Endothelial cell of umbilical vein (primary cell): ENCODE results near the gene NT5C1A. TPM values are rescaled to one million over a fixed set of nuclear protein-coding genes. Genes with fewer than 3 reads are reported as not detected.

Experiments used
- BruUV-seq: library from RNA; stranded (reverse); fragments of 400-500 nt; replicated peaks from 2 replicates; lab custom pipeline; 2021; lab: Mats Ljungman, UMichigan
- CTCF ChIA-PET: fragments of 300-600, 350-600 bp; sonication (Branson Sonifier 250); formaldehyde crosslinking; loops from one replicate; lab custom pipeline; 2021; ENCODE audit warnings: antibody characterized with exemption, inconsistent platforms; lab: Charles Lee
- POLR2A ChIA-PET: fragments of 300-600, 350-600 bp; sonication (Branson Sonifier 250); formaldehyde crosslinking; loops from one replicate; lab custom pipeline; 2021; ENCODE audit warnings: antibody characterized with exemption, inconsistent platforms; lab: Charles Lee
- DNase-seq: peaks from one replicate; pipeline ENCODE4 v3.0.0-alpha.2; 2011; ENCODE audit warnings: low read depth, low spot score
- FAIRE-seq: peaks from 2 replicates; lab custom pipeline; 2011; peaks lifted over from hg19 to GRCh38; lab: Jason Lieb, UNC
- H2AFZ ChIP-seq: 2 replicates; pipeline ENCODE4 v1.6.0; 2012; ENCODE audit warnings: low read depth, low read length, control low read depth, inconsistent platforms
- H3K27ac ChIP-seq: 2 replicates; pipeline ENCODE4 v1.5.1; 2011; ENCODE audit warnings: low read depth, mild to moderate bottlenecking, control low read depth, low read length, moderate library complexity; ENCODE audit not compliant: insufficient read depth
- H3K27me3 ChIP-seq, 2 experiments: 2 replicates each; pipeline versions ENCODE4 v1.6.0 to v1.6.1; 2011; ENCODE audit warnings: low read length in 2 of 2, mixed read lengths in 1 of 2; ENCODE audit not compliant: control insufficient read depth in 2 of 2, insufficient read depth in 2 of 2
- H3K36me3 ChIP-seq, 2 experiments: 2 replicates in 1 of 2; 3 replicates in 1 of 2; pipeline ENCODE4 v1.5.1; 2011; ENCODE audit warnings: low read length in 2 of 2, mild to moderate bottlenecking in 1 of 2, moderate library complexity in 1 of 2; ENCODE audit not compliant: control insufficient read depth in 2 of 2, insufficient read depth in 2 of 2; ENCODE audit errors: extremely low read depth in 1 of 2
- H3K4me1 ChIP-seq: 3 replicates; pipeline ENCODE4 v1.5.1; 2011; ENCODE audit warnings: mild to moderate bottlenecking, low read length; ENCODE audit not compliant: control insufficient read depth, insufficient read depth; ENCODE audit errors: extremely low read depth
- H3K4me2 ChIP-seq: 2 replicates; pipeline ENCODE4 v1.6.1; 2011; ENCODE audit warnings: low read length, control low read depth, mixed read lengths; ENCODE audit not compliant: insufficient read depth
- H3K4me3 ChIP-seq, 3 experiments: fragments of 200-600 bp in 1 of 3; sonication (generic), shearing (Covaris generic) in 1 of 3; replicated peaks in 1 of 3; 2 replicates each; pipeline ENCODE4 v1.5.1; 2011 to 2016; ENCODE audit warnings: control low read depth in 3 of 3, low read length in 3 of 3, mild to moderate bottlenecking in 2 of 3, inconsistent platforms in 1 of 3, low read depth in 1 of 3, moderate library complexity in 1 of 3; ENCODE audit not compliant: insufficient read depth in 1 of 3
- H3K79me2 ChIP-seq: 2 replicates; pipeline ENCODE4 v1.6.0; 2012; ENCODE audit warnings: low read length, inconsistent platforms; ENCODE audit not compliant: control insufficient read depth, insufficient read depth
- H3K9ac ChIP-seq: replicated peaks from 2 replicates; pipeline ENCODE3; 2011; ENCODE audit warnings: low read length, control low read depth; ENCODE audit not compliant: insufficient read depth; ENCODE audit errors: extremely low read depth
- H3K9me1 ChIP-seq: replicated peaks from 3 replicates; pipeline ENCODE4 v1.6.0; 2011; ENCODE audit warnings: mild to moderate bottlenecking, low read length; ENCODE audit not compliant: control insufficient read depth, insufficient read depth; ENCODE audit errors: extremely low read depth
- H3K9me3 ChIP-seq: replicated peaks from 2 replicates; pipeline ENCODE4 v1.5.1; 2012; ENCODE audit warnings: low read length, inconsistent platforms; ENCODE audit not compliant: control insufficient read depth, insufficient read depth
- H4K20me1 ChIP-seq: replicated peaks from 2 replicates; pipeline ENCODE3; 2011; ENCODE audit warnings: mild to moderate bottlenecking, low read length; ENCODE audit not compliant: control insufficient read depth, insufficient read depth; ENCODE audit errors: extremely low read depth
- CTCF ChIP-seq, 2 donors: IDR thresholded peaks; 1 replicate in 1 of 2; 2 replicates in 1 of 2; pipeline ENCODE4 v1.5.1; 2011; ENCODE audit warnings: low read length in 2 of 2, mild to moderate bottlenecking in 2 of 2, moderate library complexity in 2 of 2, control low read depth in 1 of 2, inconsistent platforms in 1 of 2, low read depth in 1 of 2; ENCODE audit not compliant: insufficient read depth in 1 of 2; ENCODE audit errors: extremely low read depth in 1 of 2
- EZH2 ChIP-seq: IDR thresholded peaks from 2 replicates; pipeline ENCODE4 v1.6.1; 2012; ENCODE audit warnings: borderline replicate concordance, low read depth, mild to moderate bottlenecking, moderate library complexity, low read length, inconsistent platforms; ENCODE audit not compliant: severe bottlenecking
- FOS ChIP-seq: IDR thresholded peaks from 2 replicates; pipeline ENCODE4 v1.6.1; 2011; ENCODE audit warnings: mild to moderate bottlenecking, low read length, moderate library complexity, borderline replicate concordance; ENCODE audit not compliant: insufficient read depth
- GATA2 ChIP-seq: IDR thresholded peaks from 2 replicates; pipeline ENCODE4 v1.7.0; 2011; ENCODE audit warnings: low read depth, mild to moderate bottlenecking, moderate library complexity, mixed read lengths, low read length; ENCODE audit not compliant: insufficient read length, insufficient read depth
- JUN ChIP-seq: IDR thresholded peaks from 2 replicates; pipeline ENCODE4 v1.6.1; 2011; ENCODE audit warnings: borderline replicate concordance, low read depth; ENCODE audit not compliant: insufficient read length, insufficient read depth
- MAX ChIP-seq: IDR thresholded peaks from 2 replicates; pipeline ENCODE4 v1.6.1; 2011; ENCODE audit not compliant: insufficient read depth, insufficient read length
- MYC ChIP-seq: IDR thresholded peaks from one replicate; pipeline ENCODE4 v1.6.1; 2011; ENCODE audit warnings: mild to moderate bottlenecking, low read depth, low read length
- POLR2A ChIP-seq: IDR thresholded peaks from 2 replicates; pipeline ENCODE4 v1.6.1; 2012; ENCODE audit warnings: low read depth, mild to moderate bottlenecking, control low read depth, low read length
- POLR2AphosphoS5 ChIP-seq: IDR thresholded peaks from 2 replicates; pipeline ENCODE4 v1.6.1; 2012; ENCODE audit warnings: low read depth, mild to moderate bottlenecking, control low read depth, low read length, moderate library complexity; ENCODE audit not compliant: insufficient read depth
- dilution Hi-C: fragments of 300-500 bp; cut with MboI; formaldehyde crosslinking; loops from one replicate; pipeline ENCODE4 v1.15.0; 2019; ENCODE audit warnings: low sequenced_read_pairs; ENCODE audit not compliant: extremely low pct_ligation_motif_present
- intact Hi-C: fragments of 100-400 bp; cut with micrococcal nuclease; formaldehyde crosslinking; loops from one replicate; pipeline ENCODE4 v1.10.0; 2022
- polyA plus RNA-seq, 4 experiments: library from polyadenylated mRNA; depleted of rRNA in 3 of 4; stranded (reverse) in 3 of 4; unstranded in 1 of 4; fragments of >200 nt; gene quantifications; 2 replicates each; pipeline versions ENCODE4 v1.2.1 to v1.2.3, GENCODE V29; 2011 to 2012; ENCODE audit warnings: missing spikeins in 1 of 4
- total RNA-seq: library from RNA; stranded (reverse); gene quantifications from 2 replicates; pipeline ENCODE4 v1.2.3, GENCODE V29; 2021

NT5C1A gene
- total and polyA plus RNA-seq, 2 donors (not counting 3 experiments of a cell fraction or from before 2014, with no cell fraction given), result not detected

DNA sequence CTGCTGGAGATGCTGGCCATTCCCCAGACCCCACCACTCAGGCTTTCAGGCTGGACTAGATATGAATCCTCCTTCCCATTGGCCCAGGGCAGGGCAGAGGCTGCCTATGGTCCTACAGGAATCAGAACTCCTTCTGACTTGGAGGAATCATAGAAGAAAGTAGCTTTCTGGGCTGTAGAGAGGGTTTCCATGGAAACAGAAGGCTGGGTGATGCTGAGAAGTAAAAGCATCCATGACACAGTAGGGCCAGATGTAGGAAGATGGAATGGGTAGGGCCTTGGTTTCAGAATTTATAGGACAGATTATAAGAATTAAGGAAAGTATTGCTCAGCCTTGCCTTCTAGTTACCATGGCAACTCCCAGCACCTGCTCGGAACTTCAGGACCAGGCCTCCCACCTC is 9.0 kb downstream of the NT5C1A start:
- Histone ChIP-seq H3K79me2 (no peaks in the 10 kb centered on the region), H3K4me2 (no peak overlapping the region), H2AFZ (no peak overlapping the region), H3K36me3 (no peaks in the 10 kb centered on the region), H3K4me1 (no peaks in the 10 kb centered on the region), H4K20me1 (no peaks in the 10 kb centered on the region), H3K9ac (no peak overlapping the region), H3K9me1 (no peaks in the 10 kb centered on the region), H3K4me3 (no peak overlapping the region), H3K9me3 (no peaks in the 10 kb centered on the region), H3K27ac (no peak overlapping the region), H3K27me3 (peaks cover 7 to 18% of the 10 kb centered on the region in 2 experiments)
- FAIRE-seq (no peak), DNase-seq (no peak)
- POLR2A ChIA-PET, result no interaction called here
- CTCF ChIA-PET, result interaction anchor here (3.0 to 6.3 kb wide), 2 partner anchors 8 to 57 kb away, joined by 12 to 113 read pairs; partner anchors contain the start of gene NT5C1A
- dilution Hi-C loops (no loop called here), intact Hi-C loops (no loop called here)
- BruUV-seq, result no TSS peak
- TF ChIP-seq GATA2 (no peak), FOS (no peak), POLR2AphosphoS5 (no peak), EZH2 (no peak), JUN (no peak), CTCF (IDR thresholded peaks at IDR 0.05; ENCODE audit: extremely low read depth in 1 of 2, insufficient read depth in 1 of 2, low read depth in 1 of 2, low read length in 2 of 2) (no peak), POLR2A (no peak), MAX (no peak), MYC (no peak)
